ENCODE measurements around the gene SNAP47.

SNAP47 gene

GRCh38 chr1:227769936-227770494 lies 34.8 kb downstream of the SNAP47 start:
- no peak for DNase-seq

- DNase-seq: no peak
Observed at GRCh38 chr1:227770812-227771211, 35.6 kb downstream of the SNAP47 start.

GRCh38 chr1:227771326-227771725 lies 36.1 kb downstream of the SNAP47 start:
- no peak for DNase-seq

GRCh38 chr1:227771771-227772170 lies 36.5 kb downstream of the SNAP47 start:
- DNase-seq: no peak

- DNase-seq: no peak
Observed at GRCh38 chr1:227773558-227773957, 38.3 kb downstream of the SNAP47 start.

- DNase-seq: no peak
Observed at GRCh38 chr1:227774051-227774731, 39.0 kb downstream of the SNAP47 start.

- no peak for DNase-seq
Observed at GRCh38 chr1:227774821-227775661, 39.8 kb downstream of the SNAP47 start.

- DNase-seq: no peak
Observed at GRCh38 chr1:227775841-227776240, 40.6 kb downstream of the SNAP47 start.

- DNase-seq: no peak
Observed at GRCh38 chr1:227776331-227776771, 41.1 kb downstream of the SNAP47 start.

GRCh38 chr1:227777156-227777555 lies 41.9 kb downstream of the SNAP47 start:
- DNase-seq: no peak

- DNase-seq: no peak
Observed at GRCh38 chr1:227777646-227778045, 42.4 kb downstream of the SNAP47 start.

- no peak for DNase-seq
Observed at GRCh38 chr1:227778401-227778947, 43.2 kb downstream of the SNAP47 start.

- DNase-seq: no peak
Observed at GRCh38 chr1:227779021-227779441, 43.8 kb downstream of the SNAP47 start.

- DNase-seq: no peak
Observed at GRCh38 chr1:227779685-227780084, 44.5 kb downstream of the SNAP47 start.

- DNase-seq: no peak
Observed at GRCh38 chr1:227780101-227781044, 45.1 kb downstream of the SNAP47 start.

- DNase-seq: no peak
Observed at GRCh38 chr1:227781314-227781930, 46.2 kb downstream of the SNAP47 start.

- no peak for DNase-seq
Observed at GRCh38 chr1:227782226-227782625, 47.0 kb downstream of the SNAP47 start.

- DNase-seq: no peak
Observed at GRCh38 chr1:227785094-227785804, 50.0 kb downstream of the SNAP47 start.

- DNase-seq: no peak
Observed at GRCh38 chr1:227785805-227786671, 50.8 kb downstream of the SNAP47 start.
